ENCODE data around the gene PHF11.

Gene PHF11

GRCh38 chr13:49497272-49497671, 1.5 kb downstream of the PHF11 start:
- in situ Hi-C loops (cut with MboI; ENCODE audit: low sequenced_read_pairs): no loop called here

- in situ Hi-C loops (cut with MboI; ENCODE audit: low sequenced_read_pairs): no loop called here
These were observed 2.5 kb downstream of the PHF11 start for GRCh38 chr13:49498206-49498605.

GRCh38 chr13:49499889-49500660, 4.3 kb downstream of the PHF11 start:
- in situ Hi-C loops (cut with MboI; ENCODE audit: low sequenced_read_pairs): no loop called here

GRCh38 chr13:49502954-49503353, 7.2 kb downstream of the PHF11 start:
- in situ Hi-C loops (cut with MboI; ENCODE audit: low sequenced_read_pairs): no loop called here

- in situ Hi-C loops (cut with MboI; ENCODE audit: low sequenced_read_pairs): no loop called here
These were observed 8.2 kb downstream of the PHF11 start for GRCh38 chr13:49503951-49504350.

- in situ Hi-C loops (cut with MboI; ENCODE audit: low sequenced_read_pairs): no loop called here
These were observed 16.8 kb downstream of the PHF11 start for GRCh38 chr13:49512578-49512977.

- in situ Hi-C loops (cut with MboI; ENCODE audit: low sequenced_read_pairs): no loop called here
These were observed 20.7 kb downstream of the PHF11 start for GRCh38 chr13:49516467-49516866.

- in situ Hi-C loops (cut with MboI; ENCODE audit: low sequenced_read_pairs): no loop called here
These were observed 21.7 kb downstream of the PHF11 start for GRCh38 chr13:49517461-49517860.

GRCh38 chr13:49521224-49521623, 25.5 kb downstream of the PHF11 start:
- in situ Hi-C loops (cut with MboI; ENCODE audit: low sequenced_read_pairs): no loop called here

- in situ Hi-C loops (cut with MboI; ENCODE audit: low sequenced_read_pairs): no loop called here
These were observed 29.2 kb downstream of the PHF11 start for GRCh38 chr13:49524740-49525501.

- in situ Hi-C loops (cut with MboI; ENCODE audit: low sequenced_read_pairs): no loop called here
These were observed 31.4 kb downstream of the PHF11 start for GRCh38 chr13:49527123-49527522.

GRCh38 chr13:49528161-49528560, 32.4 kb downstream of the PHF11 start:
- in situ Hi-C loops (cut with MboI; ENCODE audit: low sequenced_read_pairs): no loop called here

- in situ Hi-C loops (cut with MboI; ENCODE audit: low sequenced_read_pairs): no loop called here
These were observed 34.7 kb downstream of the PHF11 start for GRCh38 chr13:49530457-49530856.

- in situ Hi-C loops (cut with MboI; ENCODE audit: low sequenced_read_pairs): no loop called here
These were observed 36.8 kb downstream of the PHF11 start for GRCh38 chr13:49532593-49532992.

- in situ Hi-C loops (cut with MboI; ENCODE audit: low sequenced_read_pairs): no loop called here
These were observed 37.3 kb downstream of the PHF11 start for GRCh38 chr13:49533011-49533410.

- in situ Hi-C loops (cut with MboI; ENCODE audit: low sequenced_read_pairs): no loop called here
These were observed 38.0 kb downstream of the PHF11 start for GRCh38 chr13:49533591-49534269.

- in situ Hi-C loops (cut with MboI; ENCODE audit: low sequenced_read_pairs): no loop called here
These were observed 40.6 kb downstream of the PHF11 start for GRCh38 chr13:49536144-49536873.

- in situ Hi-C loops (cut with MboI; ENCODE audit: low sequenced_read_pairs): no loop called here
These were observed 42.7 kb downstream of the PHF11 start for GRCh38 chr13:49538404-49538803.

GRCh38 chr13:49539313-49539712, 43.6 kb downstream of the PHF11 start:
- in situ Hi-C loops (cut with MboI; ENCODE audit: low sequenced_read_pairs): no loop called here

GRCh38 chr13:49539746-49540145, 44.0 kb downstream of the PHF11 start:
- in situ Hi-C loops (cut with MboI; ENCODE audit: low sequenced_read_pairs): no loop called here

GRCh38 chr13:49540552-49540951, 44.8 kb downstream of the PHF11 start:
- in situ Hi-C loops (cut with MboI; ENCODE audit: low sequenced_read_pairs): no loop called here
